GM12873 (cell line): Measurements from ENCODE around the gene ORM1.

ENCODE experiments used
- CTCF ChIP-seq: IDR thresholded peaks from 2 replicates; pipeline ENCODE4 v1.5.1; 2012; ENCODE audit warnings: low read depth, mild to moderate bottlenecking, moderate library complexity, low read length, control low read depth; ENCODE audit not compliant: insufficient read depth; ENCODE audit errors: missing control alignments

ORM1 gene

DNA sequence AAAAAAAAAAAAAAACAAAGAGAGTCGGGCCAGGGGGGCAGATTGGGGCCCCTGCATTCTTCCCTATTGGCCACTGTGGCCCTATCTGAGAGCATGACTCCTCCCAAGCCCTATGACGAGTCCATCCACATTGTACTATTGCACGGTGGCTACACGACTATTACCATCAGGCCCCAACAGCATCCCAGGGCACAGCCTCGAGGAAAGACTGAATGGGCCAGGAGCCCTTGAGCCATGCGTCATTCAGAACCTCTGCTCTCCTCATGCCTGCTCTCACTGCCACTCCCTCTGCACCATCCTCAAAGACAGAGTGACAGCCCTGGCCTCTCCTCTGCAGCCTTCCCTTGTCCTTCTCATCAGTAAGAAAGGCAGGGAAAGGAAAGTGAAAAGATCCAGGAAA is 20.2 kb upstream of the ORM1 start:
- no peak for TF ChIP-seq CTCF

GRCh38 chr9:114303571-114303970 is 19.3 kb upstream of the ORM1 start:
- TF ChIP-seq CTCF, result no peak

DNA sequence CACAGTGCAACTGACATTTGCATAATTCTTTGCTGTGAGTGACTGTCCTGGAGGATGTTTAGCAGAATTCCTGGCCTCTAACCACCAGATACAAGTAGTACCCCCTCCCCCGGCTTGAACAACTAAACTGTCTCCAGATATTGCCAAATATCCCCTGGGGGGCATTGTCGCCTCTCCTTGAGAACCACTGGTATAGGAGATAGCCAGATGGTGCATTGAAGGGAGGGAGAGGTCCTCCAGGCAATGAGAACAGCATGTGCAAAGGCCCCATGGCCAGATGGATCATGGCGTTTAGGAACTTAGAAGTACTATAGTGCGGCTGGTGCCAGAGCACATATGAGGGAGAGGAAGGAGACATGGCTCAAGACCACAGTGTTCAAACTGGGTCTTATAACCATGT is 18.9 kb upstream of the ORM1 start:
- no peak for TF ChIP-seq CTCF

GRCh38 chr9:114304416-114305188 is 18.3 kb upstream of the ORM1 start:
- TF ChIP-seq CTCF, result no peak

GRCh38 chr9:114307899-114308267 is 15.0 kb upstream of the ORM1 start:
- TF ChIP-seq CTCF, result no peak

DNA sequence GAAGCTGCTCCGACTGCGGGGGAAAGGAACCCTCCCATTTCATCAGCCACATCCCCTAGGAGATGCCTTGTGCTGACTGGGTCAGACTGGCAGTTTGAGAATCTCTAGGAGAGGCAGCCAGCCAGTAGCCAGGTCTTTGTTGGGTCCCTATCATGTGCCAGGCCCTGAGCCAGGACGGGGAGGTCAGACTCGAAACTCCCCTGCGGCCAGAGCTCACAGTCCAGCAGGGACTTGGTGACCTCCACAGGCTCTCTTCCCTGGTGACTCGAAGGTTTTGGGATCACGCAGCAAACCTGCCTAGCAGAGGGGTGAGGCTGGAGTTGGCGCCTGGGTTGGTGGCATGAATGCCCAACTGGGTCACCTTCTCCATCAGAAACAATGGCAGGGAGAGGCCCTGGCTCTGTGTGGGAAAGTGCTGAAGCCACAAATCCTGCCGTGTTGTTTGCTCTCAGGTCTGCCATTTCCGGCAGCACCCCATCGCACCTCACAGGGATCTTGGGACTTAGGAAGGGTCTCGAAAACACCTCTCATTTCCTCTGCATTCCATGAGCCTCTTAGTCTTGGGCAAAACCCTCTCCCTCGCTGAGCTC is 14.4 kb upstream of the ORM1 start:
- TF ChIP-seq CTCF, result no peak

DNA sequence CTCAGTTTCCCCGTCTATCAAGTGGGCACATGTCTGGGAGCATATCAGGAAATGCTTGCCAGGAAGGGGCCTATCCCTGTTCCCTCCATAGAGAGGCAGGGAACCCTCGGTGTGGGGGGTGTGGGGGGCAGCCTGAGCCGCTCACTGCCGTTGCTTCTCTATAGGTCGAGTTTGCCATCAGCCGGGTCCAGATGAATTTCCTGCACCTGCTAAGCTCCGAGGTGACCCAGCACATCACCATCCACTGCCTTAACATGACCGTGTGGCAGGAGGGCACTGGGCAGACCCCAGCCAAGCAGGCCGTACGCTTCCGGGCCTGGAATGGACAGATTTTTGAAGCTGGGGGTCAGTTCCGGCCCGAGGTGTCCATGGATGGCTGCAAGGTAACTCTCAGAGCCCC is 13.8 kb upstream of the ORM1 start:
- no peak for TF ChIP-seq CTCF
